HCT116 (cell line): ENCODE measurements around the gene CDH9. TPM values are rescaled to one million over a fixed set of nuclear protein-coding genes. Genes with fewer than 3 reads are reported as not detected.

Experiments used
- ATAC-seq: fragments of 200-7000 bp; cut with Tn5 transposase; 2 replicates; pipeline ENCODE4 v1.9.1; 2020; ENCODE audit warnings: mild to moderate bottlenecking, moderate library complexity
- BruUV-seq: library from RNA; stranded (reverse); fragments of 400-500 nt; replicated peaks from 2 replicates; lab custom pipeline; 2021; lab: Mats Ljungman, UMichigan
- CTCF ChIA-PET: fragments of 300-600 bp; sonication (Branson Sonifier 250); formaldehyde crosslinking; loops from one replicate; lab custom pipeline; 2021; ENCODE audit warnings: antibody characterized with exemption; lab: Charles Lee
- POLR2A ChIA-PET: fragments of 300-600, 350-600 bp; sonication (Branson Sonifier 250); formaldehyde crosslinking; loops from one replicate; lab custom pipeline; 2021; ENCODE audit warnings: antibody characterized with exemption; lab: Charles Lee
- RAD21 ChIA-PET, 2 experiments: fragments of 300-600 bp; sonication (Branson Sonifier 250); formaldehyde crosslinking; loops; one replicate each; lab custom pipeline; 2023; ENCODE audit warnings: low total read pairs in 2 of 2; ENCODE audit not compliant: uncharacterized antibody in 2 of 2, unreplicated experiment in 2 of 2, low non-redundant PET in 1 of 2; lab: Charles Lee
- DNase-seq: peaks from one replicate; pipeline ENCODE4 v3.0.0-alpha.2; 2010; ENCODE audit warnings: low read depth, low spot score
- H2AFZ ChIP-seq: fragments of 200-600 bp; shearing (Covaris generic), sonication (generic); 2 replicates; pipeline ENCODE4 v1.6.1; 2017; ENCODE audit warnings: low read depth, mixed run types, mixed read lengths, antibody characterized with exemption, low read length; ENCODE audit not compliant: poor library complexity, severe bottlenecking
- H3K27ac ChIP-seq: 2 replicates; pipeline ENCODE4 v1.5.1; 2012; ENCODE audit warnings: low read depth, low read length
- H3K27me3 ChIP-seq: fragments of 200-600 bp; sonication (generic); 2 replicates; pipeline ENCODE4 v1.6.1; 2016; ENCODE audit warnings: mixed run types, low read length, mixed read lengths; ENCODE audit not compliant: insufficient read depth
- H3K36me3 ChIP-seq, 2 experiments: fragments of 200-500 bp in 1 of 2; fragments of 200-600 bp in 1 of 2; sonication (Bioruptor generic) in 1 of 2; sonication (generic) in 1 of 2; 2 replicates each; pipeline versions ENCODE4 v1.5.1 to v1.6.1; 2014 to 2016; ENCODE audit warnings: low read length in 2 of 2, inconsistent platforms in 1 of 2, mixed read lengths in 1 of 2, mixed run types in 1 of 2; ENCODE audit not compliant: insufficient read depth in 2 of 2, control insufficient read depth in 1 of 2
- H3K4me1 ChIP-seq, 2 experiments: fragments of 200-600 bp in 1 of 2; sonication (generic) in 1 of 2; 2 replicates each; pipeline versions ENCODE4 v1.5.1 to v1.6.1; 2012 to 2017; ENCODE audit warnings: low read length in 2 of 2, inconsistent platforms in 1 of 2, mild to moderate bottlenecking in 1 of 2, mixed read lengths in 1 of 2, mixed run types in 1 of 2, moderate library complexity in 1 of 2; ENCODE audit not compliant: insufficient read depth in 2 of 2, control insufficient read depth in 1 of 2
- H3K4me2 ChIP-seq: fragments of 200-600 bp; sonication (generic); 2 replicates; pipeline ENCODE4 v1.6.1; 2017; ENCODE audit warnings: mixed run types, low read length, mixed read lengths
- H3K4me3 ChIP-seq, 2 experiments: fragments of 200-600 bp in 1 of 2; sonication (generic) in 1 of 2; replicated peaks in 1 of 2; 2 replicates each; pipeline ENCODE4 v1.5.1; 2011 to 2016; ENCODE audit warnings: low read length in 2 of 2, control low read depth in 1 of 2, low read depth in 1 of 2, mild to moderate bottlenecking in 1 of 2, mixed read lengths in 1 of 2, mixed run types in 1 of 2
- H3K79me2 ChIP-seq: fragments of 200-600 bp; sonication (generic); 2 replicates; pipeline ENCODE4 v1.6.1; 2017; ENCODE audit warnings: mild to moderate bottlenecking, mixed run types, low read length, moderate library complexity, mixed read lengths; ENCODE audit not compliant: insufficient read depth
- H3K9ac ChIP-seq: fragments of 200-600 bp; sonication (generic); 2 replicates; pipeline ENCODE4 v1.6.1; 2016; ENCODE audit warnings: low read length, mixed read lengths
- H3K9me2 ChIP-seq: fragments of 200-600 bp; sonication (generic), shearing (Covaris generic); 2 replicates; pipeline ENCODE4 v1.6.1; 2017; ENCODE audit warnings: mixed run types, mild to moderate bottlenecking, moderate library complexity; ENCODE audit not compliant: insufficient read depth
- H3K9me3 ChIP-seq, 2 experiments: fragments of 200-500 bp in 1 of 2; fragments of 200-600 bp in 1 of 2; sonication (Bioruptor generic) in 1 of 2; sonication (generic) in 1 of 2; 2 replicates each; pipeline ENCODE4 v1.6.1; 2014 to 2017; ENCODE audit warnings: low read length in 2 of 2, mixed read lengths in 2 of 2, inconsistent platforms in 1 of 2, low read depth in 1 of 2, mild to moderate bottlenecking in 1 of 2, mixed run types in 1 of 2, moderate library complexity in 1 of 2; ENCODE audit not compliant: control insufficient read depth in 1 of 2, insufficient read depth in 1 of 2
- H4K20me1 ChIP-seq: fragments of 200-600 bp; sonication (generic), shearing (Covaris generic); 2 replicates; pipeline ENCODE4 v1.6.1; 2017; ENCODE audit warnings: mixed run types, mild to moderate bottlenecking, moderate library complexity; ENCODE audit not compliant: insufficient read depth
- CEBPB ChIP-seq: IDR thresholded peaks from 2 replicates; pipeline ENCODE4 v1.6.1; 2012; ENCODE audit warnings: low read depth
- ELF1 ChIP-seq: IDR thresholded peaks from 2 replicates; pipeline ENCODE4 v1.6.1; 2012; ENCODE audit warnings: low read depth, borderline replicate concordance
- EZH2 ChIP-seq: fragments of 200-600 bp; sonication (generic); IDR thresholded peaks from 2 replicates; pipeline ENCODE4 v1.6.1; 2017; ENCODE audit warnings: antibody characterized with exemption, mixed run types
- EZH2phosphoT487 ChIP-seq: fragments of 200-600 bp; IDR thresholded peaks from 2 replicates; pipeline ENCODE4 v1.6.1; 2018; ENCODE audit warnings: antibody characterized with exemption, borderline replicate concordance
- FOSL1 ChIP-seq: IDR thresholded peaks from 2 replicates; pipeline ENCODE4 v1.6.1; 2012; ENCODE audit warnings: low read depth
- POLR2AphosphoS5 ChIP-seq: IDR thresholded peaks from 2 replicates; pipeline ENCODE4 v1.6.1; 2011; ENCODE audit warnings: mild to moderate bottlenecking, low read depth, low read length, moderate library complexity
- RAD21 ChIP-seq: IDR thresholded peaks from 2 replicates; pipeline ENCODE4 v1.6.1; 2012; ENCODE audit warnings: low read depth, mild to moderate bottlenecking
- SIN3A ChIP-seq: IDR thresholded peaks from 2 replicates; pipeline ENCODE4 v1.6.1; 2012; ENCODE audit warnings: low read depth
- SP1 ChIP-seq: IDR thresholded peaks from 2 replicates; pipeline ENCODE4 v1.6.1; 2012; ENCODE audit warnings: low read depth
- SRF ChIP-seq: IDR thresholded peaks from 2 replicates; pipeline ENCODE4 v1.6.1; 2012; ENCODE audit warnings: low read depth
- ZNF274 ChIP-seq: fragments of 200-500 bp; sonication (Bioruptor generic); IDR thresholded peaks from 2 replicates; pipeline ENCODE4 v1.6.1; 2014; ENCODE audit warnings: mild to moderate bottlenecking, low read depth, low read length, inconsistent platforms
- intact Hi-C: fragments of 100-400 bp; cut with micrococcal nuclease; formaldehyde crosslinking; loops from 2 replicates; pipeline ENCODE4 v1.10.0; 2022
- total RNA-seq: library from RNA; stranded (reverse); gene quantifications from one replicate; pipeline ENCODE4 v1.2.1, GENCODE V29; 2021; ENCODE audit not compliant: unreplicated experiment
- TF ChIP-seq, protein P1 (sequence below): IDR thresholded peaks from 2 replicates; pipeline ENCODE4 v1.6.1; 2012
- TF ChIP-seq, protein P2 (sequence below): IDR thresholded peaks from 2 replicates; pipeline ENCODE4 v1.6.1; 2012
- TF ChIP-seq, protein P3 (sequence below), 3 experiments: fragments of 200-600 bp in 1 of 3; sonication (generic) in 1 of 3; IDR thresholded peaks in 2 of 3; conservative IDR thresholded peaks in 1 of 3; 2 replicates each; pipeline ENCODE4 v1.5.1; 2012 to 2017; ENCODE audit warnings: low read depth in 2 of 3, low read length in 2 of 3, antibody characterized with exemption in 1 of 3, borderline replicate concordance in 1 of 3, control low read depth in 1 of 3, mild to moderate bottlenecking in 1 of 3, mixed read lengths in 1 of 3, mixed run types in 1 of 3, moderate library complexity in 1 of 3; ENCODE audit not compliant: insufficient read depth in 1 of 3

Gene CDH9
- total RNA-seq, 1 experiment from 2014 or later = not detected

DNA sequence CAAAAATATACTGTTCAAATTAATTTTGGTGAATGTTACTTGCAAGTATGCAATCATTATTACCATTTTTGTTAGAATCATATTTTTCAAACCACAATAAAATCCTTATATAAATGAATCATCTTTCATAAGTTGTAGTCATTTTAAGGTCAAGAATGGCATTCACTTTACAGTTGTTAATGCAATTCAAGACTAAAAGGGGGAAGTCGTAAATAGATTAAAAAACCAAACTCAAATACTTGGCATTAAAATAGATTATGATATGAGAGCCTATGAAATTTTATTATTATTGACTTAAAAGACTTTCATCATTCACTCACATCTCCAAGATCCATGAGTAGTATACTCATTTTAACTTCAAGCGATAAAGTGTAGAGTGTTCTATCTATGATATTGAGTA lies 11.6 kb downstream of the CDH9 start:
- intact Hi-C loops = no loop called here

More for the DNA sequence above, 11.6 kb downstream of the CDH9 start:
- H3K9me3 ChIP-seq = peaks cover 9 to 15% of the 10 kb centered on the region in 2 experiments; a peak in 2 of 4 replicates
- no peak overlapping the region for H3K9ac ChIP-seq
- TF ChIP-seq POLR2AphosphoS5 (no peak), RAD21 (no peak), EZH2phosphoT487 (no peak), SIN3A (no peak), EZH2 (no peak), CEBPB (no peak), ELF1 (no peak), ZNF274 (no peak), SP1 (no peak), SRF (no peak), FOSL1 (no peak)
- TF ChIP-seq, protein P1, sequence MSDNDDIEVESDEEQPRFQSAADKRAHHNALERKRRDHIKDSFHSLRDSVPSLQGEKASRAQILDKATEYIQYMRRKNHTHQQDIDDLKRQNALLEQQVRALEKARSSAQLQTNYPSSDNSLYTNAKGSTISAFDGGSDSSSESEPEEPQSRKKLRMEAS = no peak
- TF ChIP-seq, protein P2, sequence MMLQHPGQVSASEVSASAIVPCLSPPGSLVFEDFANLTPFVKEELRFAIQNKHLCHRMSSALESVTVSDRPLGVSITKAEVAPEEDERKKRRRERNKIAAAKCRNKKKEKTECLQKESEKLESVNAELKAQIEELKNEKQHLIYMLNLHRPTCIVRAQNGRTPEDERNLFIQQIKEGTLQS = no peak
- TF ChIP-seq, protein P3, sequence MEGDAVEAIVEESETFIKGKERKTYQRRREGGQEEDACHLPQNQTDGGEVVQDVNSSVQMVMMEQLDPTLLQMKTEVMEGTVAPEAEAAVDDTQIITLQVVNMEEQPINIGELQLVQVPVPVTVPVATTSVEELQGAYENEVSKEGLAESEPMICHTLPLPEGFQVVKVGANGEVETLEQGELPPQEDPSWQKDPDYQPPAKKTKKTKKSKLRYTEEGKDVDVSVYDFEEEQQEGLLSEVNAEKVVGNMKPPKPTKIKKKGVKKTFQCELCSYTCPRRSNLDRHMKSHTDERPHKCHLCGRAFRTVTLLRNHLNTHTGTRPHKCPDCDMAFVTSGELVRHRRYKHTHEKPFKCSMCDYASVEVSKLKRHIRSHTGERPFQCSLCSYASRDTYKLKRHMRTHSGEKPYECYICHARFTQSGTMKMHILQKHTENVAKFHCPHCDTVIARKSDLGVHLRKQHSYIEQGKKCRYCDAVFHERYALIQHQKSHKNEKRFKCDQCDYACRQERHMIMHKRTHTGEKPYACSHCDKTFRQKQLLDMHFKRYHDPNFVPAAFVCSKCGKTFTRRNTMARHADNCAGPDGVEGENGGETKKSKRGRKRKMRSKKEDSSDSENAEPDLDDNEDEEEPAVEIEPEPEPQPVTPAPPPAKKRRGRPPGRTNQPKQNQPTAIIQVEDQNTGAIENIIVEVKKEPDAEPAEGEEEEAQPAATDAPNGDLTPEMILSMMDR (IDR thresholded peaks at IDR 0.05 in 2 of 3, conservative IDR thresholded peaks at IDR 0.05 in 1 of 3; ENCODE audit: borderline replicate concordance in 1 of 3, insufficient read depth in 1 of 3, low read depth in 2 of 3, low read length in 2 of 3) = no peak
- ChIA-PET RAD21 (no interaction called here), CTCF (no interaction called here), POLR2A (no interaction called here)
- DNase-seq = no peak
- no peaks in the 10 kb centered on the region for H3K27me3 ChIP-seq
- no peak overlapping the region for H3K27ac ChIP-seq
- no peaks in the 10 kb centered on the region for H3K36me3 ChIP-seq
- H3K9me2 ChIP-seq = no peaks in the 10 kb centered on the region
- no peaks in the 10 kb centered on the region for H3K4me1 ChIP-seq
- no peak overlapping the region for H2AFZ ChIP-seq
- no peaks in the 10 kb centered on the region for H4K20me1 ChIP-seq
- H3K4me3 ChIP-seq = no peak overlapping the region
- no peak for ATAC-seq
- H3K4me2 ChIP-seq = no peak overlapping the region
- BruUV-seq = no TSS peak
- no peaks in the 10 kb centered on the region for H3K79me2 ChIP-seq
